Endothelial cell of umbilical vein (primary cell): Measurements from ENCODE around the gene HIC1. TPM values are rescaled to one million over a fixed set of nuclear protein-coding genes. Genes with fewer than 3 reads are reported as not detected.

Experiments used
- BruUV-seq: library from RNA; stranded (reverse); fragments of 400-500 nt; replicated peaks from 2 replicates; lab custom pipeline; 2021; lab: Mats Ljungman, UMichigan
- CTCF ChIA-PET: fragments of 300-600, 350-600 bp; sonication (Branson Sonifier 250); formaldehyde crosslinking; loops from one replicate; lab custom pipeline; 2021; ENCODE audit warnings: antibody characterized with exemption, inconsistent platforms; lab: Charles Lee
- POLR2A ChIA-PET: fragments of 300-600, 350-600 bp; sonication (Branson Sonifier 250); formaldehyde crosslinking; loops from one replicate; lab custom pipeline; 2021; ENCODE audit warnings: antibody characterized with exemption, inconsistent platforms; lab: Charles Lee
- DNase-seq: peaks from one replicate; pipeline ENCODE4 v3.0.0-alpha.2; 2011; ENCODE audit warnings: low read depth, low spot score
- FAIRE-seq: peaks from 2 replicates; lab custom pipeline; 2011; peaks lifted over from hg19 to GRCh38; lab: Jason Lieb, UNC
- H2AFZ ChIP-seq: 2 replicates; pipeline ENCODE4 v1.6.0; 2012; ENCODE audit warnings: low read depth, low read length, control low read depth, inconsistent platforms
- H3K27ac ChIP-seq: 2 replicates; pipeline ENCODE4 v1.5.1; 2011; ENCODE audit warnings: low read depth, mild to moderate bottlenecking, control low read depth, low read length, moderate library complexity; ENCODE audit not compliant: insufficient read depth
- H3K27me3 ChIP-seq, 2 experiments: 2 replicates each; pipeline versions ENCODE4 v1.6.0 to v1.6.1; 2011; ENCODE audit warnings: low read length in 2 of 2, mixed read lengths in 1 of 2; ENCODE audit not compliant: control insufficient read depth in 2 of 2, insufficient read depth in 2 of 2
- H3K36me3 ChIP-seq, 2 experiments: 2 replicates in 1 of 2; 3 replicates in 1 of 2; pipeline ENCODE4 v1.5.1; 2011; ENCODE audit warnings: low read length in 2 of 2, mild to moderate bottlenecking in 1 of 2, moderate library complexity in 1 of 2; ENCODE audit not compliant: control insufficient read depth in 2 of 2, insufficient read depth in 2 of 2; ENCODE audit errors: extremely low read depth in 1 of 2
- H3K4me1 ChIP-seq: 3 replicates; pipeline ENCODE4 v1.5.1; 2011; ENCODE audit warnings: mild to moderate bottlenecking, low read length; ENCODE audit not compliant: control insufficient read depth, insufficient read depth; ENCODE audit errors: extremely low read depth
- H3K4me2 ChIP-seq: 2 replicates; pipeline ENCODE4 v1.6.1; 2011; ENCODE audit warnings: low read length, control low read depth, mixed read lengths; ENCODE audit not compliant: insufficient read depth
- H3K4me3 ChIP-seq, 3 experiments: fragments of 200-600 bp in 1 of 3; sonication (generic), shearing (Covaris generic) in 1 of 3; replicated peaks in 1 of 3; 2 replicates each; pipeline ENCODE4 v1.5.1; 2011 to 2016; ENCODE audit warnings: control low read depth in 3 of 3, low read length in 3 of 3, mild to moderate bottlenecking in 2 of 3, inconsistent platforms in 1 of 3, low read depth in 1 of 3, moderate library complexity in 1 of 3; ENCODE audit not compliant: insufficient read depth in 1 of 3
- H3K79me2 ChIP-seq: 2 replicates; pipeline ENCODE4 v1.6.0; 2012; ENCODE audit warnings: low read length, inconsistent platforms; ENCODE audit not compliant: control insufficient read depth, insufficient read depth
- H3K9ac ChIP-seq: replicated peaks from 2 replicates; pipeline ENCODE3; 2011; ENCODE audit warnings: low read length, control low read depth; ENCODE audit not compliant: insufficient read depth; ENCODE audit errors: extremely low read depth
- H3K9me1 ChIP-seq: replicated peaks from 3 replicates; pipeline ENCODE4 v1.6.0; 2011; ENCODE audit warnings: mild to moderate bottlenecking, low read length; ENCODE audit not compliant: control insufficient read depth, insufficient read depth; ENCODE audit errors: extremely low read depth
- H3K9me3 ChIP-seq: replicated peaks from 2 replicates; pipeline ENCODE4 v1.5.1; 2012; ENCODE audit warnings: low read length, inconsistent platforms; ENCODE audit not compliant: control insufficient read depth, insufficient read depth
- H4K20me1 ChIP-seq: replicated peaks from 2 replicates; pipeline ENCODE3; 2011; ENCODE audit warnings: mild to moderate bottlenecking, low read length; ENCODE audit not compliant: control insufficient read depth, insufficient read depth; ENCODE audit errors: extremely low read depth
- EZH2 ChIP-seq: IDR thresholded peaks from 2 replicates; pipeline ENCODE4 v1.6.1; 2012; ENCODE audit warnings: borderline replicate concordance, low read depth, mild to moderate bottlenecking, moderate library complexity, low read length, inconsistent platforms; ENCODE audit not compliant: severe bottlenecking
- FOS ChIP-seq: IDR thresholded peaks from 2 replicates; pipeline ENCODE4 v1.6.1; 2011; ENCODE audit warnings: mild to moderate bottlenecking, low read length, moderate library complexity, borderline replicate concordance; ENCODE audit not compliant: insufficient read depth
- JUN ChIP-seq: IDR thresholded peaks from 2 replicates; pipeline ENCODE4 v1.6.1; 2011; ENCODE audit warnings: borderline replicate concordance, low read depth; ENCODE audit not compliant: insufficient read length, insufficient read depth
- MAX ChIP-seq: IDR thresholded peaks from 2 replicates; pipeline ENCODE4 v1.6.1; 2011; ENCODE audit not compliant: insufficient read depth, insufficient read length
- MYC ChIP-seq: IDR thresholded peaks from one replicate; pipeline ENCODE4 v1.6.1; 2011; ENCODE audit warnings: mild to moderate bottlenecking, low read depth, low read length
- POLR2A ChIP-seq: IDR thresholded peaks from 2 replicates; pipeline ENCODE4 v1.6.1; 2012; ENCODE audit warnings: low read depth, mild to moderate bottlenecking, control low read depth, low read length
- POLR2AphosphoS5 ChIP-seq: IDR thresholded peaks from 2 replicates; pipeline ENCODE4 v1.6.1; 2012; ENCODE audit warnings: low read depth, mild to moderate bottlenecking, control low read depth, low read length, moderate library complexity; ENCODE audit not compliant: insufficient read depth
- dilution Hi-C: fragments of 300-500 bp; cut with MboI; formaldehyde crosslinking; loops from one replicate; pipeline ENCODE4 v1.15.0; 2019; ENCODE audit warnings: low sequenced_read_pairs; ENCODE audit not compliant: extremely low pct_ligation_motif_present
- intact Hi-C: fragments of 100-400 bp; cut with micrococcal nuclease; formaldehyde crosslinking; loops from one replicate; pipeline ENCODE4 v1.10.0; 2022
- polyA plus RNA-seq, 4 experiments: library from polyadenylated mRNA; depleted of rRNA in 3 of 4; stranded (reverse) in 3 of 4; unstranded in 1 of 4; fragments of >200 nt; gene quantifications; 2 replicates each; pipeline versions ENCODE4 v1.2.1 to v1.2.3, GENCODE V29; 2011 to 2012; ENCODE audit warnings: missing spikeins in 1 of 4
- total RNA-seq: library from RNA; stranded (reverse); gene quantifications from 2 replicates; pipeline ENCODE4 v1.2.3, GENCODE V29; 2021

HIC1 gene
- total and polyA plus RNA-seq, 2 donors (not counting 3 experiments of a cell fraction or from before 2014, with no cell fraction given), result 18.2 to 35.5 TPM

- ChIA-PET CTCF (interaction anchor here (0.8 to 1.4 kb wide), 6 partner anchors 12 to 62 kb away, joined by 3 to 6 read pairs (median 4); no protein-coding TSS in a partner anchor), POLR2A (no interaction called here)
- H3K27ac ChIP-seq, result no peak overlapping the region
- H3K4me1 ChIP-seq, result peaks cover 19% of the 10 kb centered on the region
- TF ChIP-seq POLR2A, result no peak
- no peak for TF ChIP-seq MYC
- TF ChIP-seq MAX, result no peak
- no peak for TF ChIP-seq POLR2AphosphoS5
- TF ChIP-seq JUN, result no peak
- no peak for TF ChIP-seq EZH2
- TF ChIP-seq FOS, result no peak
- no peak for DNase-seq
- H3K36me3 ChIP-seq, result no peaks in the 10 kb centered on the region
- no peaks in the 10 kb centered on the region for H3K27me3 ChIP-seq
- no peak overlapping the region for H3K4me2 ChIP-seq
- H2AFZ ChIP-seq, result no peak overlapping the region
- no peaks in the 10 kb centered on the region for H3K9me3 ChIP-seq
- H4K20me1 ChIP-seq, result no peaks in the 10 kb centered on the region
- dilution Hi-C loops, result no loop called here
- H3K4me3 ChIP-seq, result no peak overlapping the region
- FAIRE-seq, result no peak
- H3K9ac ChIP-seq, result no peak overlapping the region
- intact Hi-C loops, result no loop called here
- no peaks in the 10 kb centered on the region for H3K79me2 ChIP-seq
- no peaks in the 10 kb centered on the region for H3K9me1 ChIP-seq
- BruUV-seq, result no TSS peak
Observed at GRCh38 chr17:2102931-2103809, 48.3 kb downstream of the HIC1 start.
